Fibroblast of lung (primary cell): ENCODE results near the gene GGACT.

Source experiments
- EZH2 ChIP-seq: IDR thresholded peaks from 2 replicates; pipeline ENCODE4 v1.5.1; 2012; ENCODE audit warnings: low read length, control low read depth, mild to moderate bottlenecking; ENCODE audit errors: missing control alignments
- TF ChIP-seq, protein P1 (sequence below), 2 donors: IDR thresholded peaks in 1 of 2; conservative IDR thresholded peaks in 1 of 2; 1 replicate in 1 of 2; 2 replicates in 1 of 2; pipeline ENCODE4 v1.5.1; 2011 to 2012; ENCODE audit warnings: low read length in 2 of 2, control low read depth in 1 of 2, inconsistent platforms in 1 of 2, low read depth in 1 of 2, mild to moderate bottlenecking in 1 of 2

DNA sequence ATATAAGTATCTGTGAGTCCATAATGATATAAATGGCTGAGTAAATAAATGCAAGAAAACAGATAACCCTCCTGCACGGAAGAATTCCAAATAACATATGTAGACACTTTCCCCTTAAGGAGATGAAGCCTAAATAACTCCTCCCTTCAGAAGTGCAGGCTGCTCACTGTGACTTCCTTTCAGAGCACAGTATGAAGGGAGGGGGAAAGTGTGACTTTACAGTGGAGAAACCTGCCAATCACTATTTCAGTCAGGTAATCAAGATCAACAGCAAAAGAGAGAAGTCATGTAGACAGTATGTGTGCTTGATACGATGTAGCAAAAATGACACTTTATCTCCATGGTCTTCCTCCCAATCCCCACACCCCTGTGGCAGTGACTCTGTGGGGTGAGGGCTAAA lies 7.1 kb downstream of the GGACT start:
- TF ChIP-seq, protein P1, sequence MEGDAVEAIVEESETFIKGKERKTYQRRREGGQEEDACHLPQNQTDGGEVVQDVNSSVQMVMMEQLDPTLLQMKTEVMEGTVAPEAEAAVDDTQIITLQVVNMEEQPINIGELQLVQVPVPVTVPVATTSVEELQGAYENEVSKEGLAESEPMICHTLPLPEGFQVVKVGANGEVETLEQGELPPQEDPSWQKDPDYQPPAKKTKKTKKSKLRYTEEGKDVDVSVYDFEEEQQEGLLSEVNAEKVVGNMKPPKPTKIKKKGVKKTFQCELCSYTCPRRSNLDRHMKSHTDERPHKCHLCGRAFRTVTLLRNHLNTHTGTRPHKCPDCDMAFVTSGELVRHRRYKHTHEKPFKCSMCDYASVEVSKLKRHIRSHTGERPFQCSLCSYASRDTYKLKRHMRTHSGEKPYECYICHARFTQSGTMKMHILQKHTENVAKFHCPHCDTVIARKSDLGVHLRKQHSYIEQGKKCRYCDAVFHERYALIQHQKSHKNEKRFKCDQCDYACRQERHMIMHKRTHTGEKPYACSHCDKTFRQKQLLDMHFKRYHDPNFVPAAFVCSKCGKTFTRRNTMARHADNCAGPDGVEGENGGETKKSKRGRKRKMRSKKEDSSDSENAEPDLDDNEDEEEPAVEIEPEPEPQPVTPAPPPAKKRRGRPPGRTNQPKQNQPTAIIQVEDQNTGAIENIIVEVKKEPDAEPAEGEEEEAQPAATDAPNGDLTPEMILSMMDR (conservative IDR thresholded peaks at IDR 0.05 in 1 of 2, IDR thresholded peaks at IDR 0.05 in 1 of 2; ENCODE audit: low read depth in 1 of 2, low read length in 2 of 2) = no peak
- TF ChIP-seq EZH2 = no peak
